B cell (primary cell): ENCODE data around the gene EYA3. TPM values are rescaled to one million over a fixed set of nuclear protein-coding genes. Genes with fewer than 3 reads are reported as not detected.
A peak's percentile ranks its signal among the peaks of the same experiment; 100 is the strongest.

Experiments
- ATAC-seq: fragments of 200-7000 bp; cut with Tn5 transposase; one replicate; pipeline ENCODE4 v1.10.0; 2021; ENCODE audit warnings: low read depth, mild to moderate bottlenecking, moderate number of reproducible peaks, moderate library complexity
- CTCF ChIA-PET: fragments of 350-600 bp; sonication (Branson Sonifier 250); formaldehyde crosslinking; loops from one replicate; lab custom pipeline; 2021; ENCODE audit warnings: antibody characterized with exemption, inconsistent platforms; lab: Charles Lee
- POLR2A ChIA-PET: fragments of 350-600 bp; sonication (Branson Sonifier 250); formaldehyde crosslinking; loops from one replicate; lab custom pipeline; 2021; ENCODE audit warnings: antibody characterized with exemption; lab: Charles Lee
- DNase-seq: peaks from one replicate; pipeline ENCODE4 v3.0.0; 2013
- H2AFZ ChIP-seq: 2 replicates; pipeline ENCODE4 v1.6.1; 2012; ENCODE audit warnings: mild to moderate bottlenecking, low read depth, low read length; ENCODE audit not compliant: insufficient read depth, poor library complexity, severe bottlenecking
- H3K27ac ChIP-seq, 2 donors: 1 replicate in 1 of 2; 2 replicates in 1 of 2; pipeline ENCODE4 v1.5.1; 2012 to 2013; ENCODE audit warnings: low read length in 2 of 2, mild to moderate bottlenecking in 2 of 2, moderate library complexity in 1 of 2
- H3K27me3 ChIP-seq, 4 experiments: fragments of 200-600 bp in 1 of 4; sonication (generic) in 1 of 4; replicated peaks in 1 of 4; 1 replicate in 2 of 4; 2 replicates in 2 of 4; pipeline versions ENCODE4 v1.6.1 to v1.7.0; 2013 to 2016; ENCODE audit warnings: low read length in 3 of 4, mild to moderate bottlenecking in 2 of 4, mixed read lengths in 1 of 4, moderate library complexity in 1 of 4; ENCODE audit not compliant: insufficient read depth in 4 of 4, control insufficient read depth in 3 of 4; ENCODE audit errors: control extremely low read depth in 1 of 4
- H3K36me3 ChIP-seq, 2 experiments: replicated peaks in 1 of 2; 1 replicate in 1 of 2; 2 replicates in 1 of 2; pipeline versions ENCODE4 v1.6.1 to v1.7.1; 2013; ENCODE audit warnings: low read length in 1 of 2; ENCODE audit not compliant: insufficient read depth in 2 of 2, control insufficient read depth in 1 of 2; ENCODE audit errors: control extremely low read depth in 1 of 2, extremely low read depth in 1 of 2
- H3K4me1 ChIP-seq, 2 donors: fragments of 200-600 bp in 1 of 2; sonication (generic) in 1 of 2; 1 replicate in 1 of 2; 2 replicates in 1 of 2; pipeline versions ENCODE4 v1.5.1 to v1.6.1; 2013 to 2017; ENCODE audit warnings: low read length in 2 of 2; ENCODE audit not compliant: control insufficient read depth in 2 of 2, insufficient read depth in 2 of 2
- H3K4me2 ChIP-seq: replicated peaks from 2 replicates; pipeline ENCODE3; 2012; ENCODE audit warnings: mild to moderate bottlenecking, low read depth, low read length; ENCODE audit not compliant: poor library complexity, severe bottlenecking
- H3K4me3 ChIP-seq, 5 experiments: fragments of 200-600 bp in 1 of 5; sonication (generic) in 1 of 5; 1 replicate in 3 of 5; 2 replicates in 2 of 5; pipeline versions ENCODE4 v1.5.1 to v1.7.0; 2011 to 2016; ENCODE audit warnings: low read length in 4 of 5, mild to moderate bottlenecking in 4 of 5, low read depth in 2 of 5, control low read depth in 1 of 5, moderate library complexity in 1 of 5; ENCODE audit not compliant: insufficient read depth in 1 of 5; ENCODE audit errors: control extremely low read depth in 1 of 5, extremely low read depth in 1 of 5
- H3K79me2 ChIP-seq: fragments of 200-600 bp; sonication (generic); one replicate; pipeline ENCODE4 v1.6.0; 2016; ENCODE audit warnings: low read length; ENCODE audit not compliant: control insufficient read depth, insufficient read depth
- H3K9ac ChIP-seq: fragments of 200-600 bp; sonication (generic); 2 replicates; pipeline ENCODE4 v1.6.1; 2017; ENCODE audit warnings: mild to moderate bottlenecking, low read length, moderate library complexity
- H3K9me3 ChIP-seq, 3 donors: one replicate each; pipeline versions ENCODE4 v1.6.1 to v1.7.1; 2013; ENCODE audit warnings: low read length in 2 of 3; ENCODE audit not compliant: control insufficient read depth in 2 of 3, insufficient read depth in 1 of 3; ENCODE audit errors: control extremely low read depth in 1 of 3
- H4K20me1 ChIP-seq: 2 replicates; pipeline ENCODE4 v1.6.0; 2012; ENCODE audit warnings: mild to moderate bottlenecking, low read length; ENCODE audit not compliant: insufficient read depth, control insufficient read depth, poor library complexity, severe bottlenecking
- H3K27ac Mint-ChIP-seq: one replicate; pipeline ENCODE4 v1.8.0; 2021; ENCODE audit warnings: mixed read lengths
- H3K27me3 Mint-ChIP-seq: one replicate; pipeline ENCODE4 v1.8.0; 2021; ENCODE audit warnings: mixed read lengths
- H3K4me1 Mint-ChIP-seq: one replicate; pipeline ENCODE4 v1.8.0; 2021; ENCODE audit warnings: mixed read lengths
- H3K4me3 Mint-ChIP-seq: one replicate; pipeline ENCODE4 v1.8.0; 2021; ENCODE audit warnings: mixed read lengths
- H3K9me3 Mint-ChIP-seq: one replicate; pipeline ENCODE4 v1.8.0; 2022; ENCODE audit warnings: mixed read lengths; ENCODE audit not compliant: insufficient read depth
- EZH2 ChIP-seq: IDR thresholded peaks from 2 replicates; pipeline ENCODE4 v1.6.1; 2012; ENCODE audit warnings: borderline replicate concordance, low read depth, mild to moderate bottlenecking, moderate library complexity, low read length; ENCODE audit not compliant: insufficient read depth, poor library complexity, severe bottlenecking
- WGBS: methylation state at CpG from one replicate; pipeline ENCODE4 v1.1.5; 2013; ENCODE audit warnings: missing lambda C conversion rate; ENCODE audit not compliant: insufficient coverage; 5-methylcytosine and 5-hydroxymethylcytosine counted together
- intact Hi-C: fragments of 100-400 bp; cut with micrococcal nuclease; formaldehyde crosslinking; loops from one replicate; pipeline ENCODE4 v1.10.0; 2022
- polyA plus RNA-seq: library from polyadenylated mRNA; depleted of rRNA; stranded (reverse); fragments of >200 nt; gene quantifications from 2 replicates; pipeline ENCODE4 v1.2.3, GENCODE V29; 2012
- total RNA-seq, 2 donors: library from RNA; stranded (reverse); fragments of 120-200 nt in 1 of 2; gene quantifications; 1 replicate in 1 of 2; 2 replicates in 1 of 2; pipeline versions ENCODE4 v1.2.3 to v1.2.4, GENCODE V29; 2013 to 2022
- TF ChIP-seq, protein P1 (sequence below): fragments of 200-600 bp; IDR thresholded peaks from one replicate; pipeline ENCODE4 v1.8.0; 2022; ENCODE audit warnings: antibody characterized with exemption, mild to moderate bottlenecking

The EYA3 gene
- total and polyA plus RNA-seq, 2 donors (not counting 1 experiment from before 2014, with no cell fraction given), result 14.1 to 31.3 TPM

DNA sequence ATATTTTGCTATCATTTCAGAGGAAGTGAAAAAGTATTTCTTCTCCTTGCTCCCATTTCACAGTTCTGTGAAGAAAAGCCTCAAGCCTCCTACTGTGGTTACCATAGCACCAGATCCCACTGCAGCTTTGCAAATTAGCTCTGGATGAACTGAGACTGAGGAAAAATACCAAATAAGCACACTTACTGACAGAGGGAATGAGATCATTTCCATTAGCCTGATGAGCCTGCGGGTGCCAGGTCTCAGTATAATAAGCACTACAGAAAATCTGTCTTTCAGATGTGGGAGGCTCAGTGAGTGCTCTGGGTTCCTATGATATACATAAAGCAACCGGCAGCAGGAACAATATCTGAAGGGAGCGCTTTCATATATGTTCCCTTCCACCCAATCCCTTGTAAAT is 107.3 kb downstream of the EYA3 start:
- TF ChIP-seq, protein P1, sequence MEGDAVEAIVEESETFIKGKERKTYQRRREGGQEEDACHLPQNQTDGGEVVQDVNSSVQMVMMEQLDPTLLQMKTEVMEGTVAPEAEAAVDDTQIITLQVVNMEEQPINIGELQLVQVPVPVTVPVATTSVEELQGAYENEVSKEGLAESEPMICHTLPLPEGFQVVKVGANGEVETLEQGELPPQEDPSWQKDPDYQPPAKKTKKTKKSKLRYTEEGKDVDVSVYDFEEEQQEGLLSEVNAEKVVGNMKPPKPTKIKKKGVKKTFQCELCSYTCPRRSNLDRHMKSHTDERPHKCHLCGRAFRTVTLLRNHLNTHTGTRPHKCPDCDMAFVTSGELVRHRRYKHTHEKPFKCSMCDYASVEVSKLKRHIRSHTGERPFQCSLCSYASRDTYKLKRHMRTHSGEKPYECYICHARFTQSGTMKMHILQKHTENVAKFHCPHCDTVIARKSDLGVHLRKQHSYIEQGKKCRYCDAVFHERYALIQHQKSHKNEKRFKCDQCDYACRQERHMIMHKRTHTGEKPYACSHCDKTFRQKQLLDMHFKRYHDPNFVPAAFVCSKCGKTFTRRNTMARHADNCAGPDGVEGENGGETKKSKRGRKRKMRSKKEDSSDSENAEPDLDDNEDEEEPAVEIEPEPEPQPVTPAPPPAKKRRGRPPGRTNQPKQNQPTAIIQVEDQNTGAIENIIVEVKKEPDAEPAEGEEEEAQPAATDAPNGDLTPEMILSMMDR, result no peak
- TF ChIP-seq EZH2, result no peak
- intact Hi-C loops, result no loop called here
- WGBS, result no CpG with 5 or more reads among the region's 3 CpGs
- Histone ChIP-seq H3K4me3 (no peak overlapping the region), H2AFZ (no peak overlapping the region), H3K27ac (no peak overlapping the region), H3K4me2 (no peak overlapping the region), H3K9ac (no peak overlapping the region), H3K27me3 (no peaks in the 10 kb centered on the region), H3K9me3 (no peaks in the 10 kb centered on the region), H4K20me1 (no peaks in the 10 kb centered on the region), H3K79me2 (no peaks in the 10 kb centered on the region), H3K4me1 (peaks cover 0 to 7% of the 10 kb centered on the region in 2 donors), H3K36me3 (peaks cover 0 to 8% of the 10 kb centered on the region in 2 experiments)
- DNase-seq (no peak), ATAC-seq (no peak)
- Mint-ChIP-seq H3K4me3 (no peak overlapping the region), H3K27ac (peak overlapping the region; percentile 26), H3K27me3 (no peaks in the 10 kb centered on the region), H3K4me1 (peaks cover 4% of the 10 kb centered on the region), H3K9me3 (no peaks in the 10 kb centered on the region)
- ChIA-PET CTCF (interaction anchor here (0.7 to 6.7 kb wide), 13 partner anchors 9 to 311 kb away, joined by 3 to 147 read pairs (median 5); no protein-coding TSS in a partner anchor), POLR2A (interaction anchor here (0.5 kb wide), 1 partner anchor 9 kb away, joined by 6 read pairs; no protein-coding TSS in a partner anchor)

DNA sequence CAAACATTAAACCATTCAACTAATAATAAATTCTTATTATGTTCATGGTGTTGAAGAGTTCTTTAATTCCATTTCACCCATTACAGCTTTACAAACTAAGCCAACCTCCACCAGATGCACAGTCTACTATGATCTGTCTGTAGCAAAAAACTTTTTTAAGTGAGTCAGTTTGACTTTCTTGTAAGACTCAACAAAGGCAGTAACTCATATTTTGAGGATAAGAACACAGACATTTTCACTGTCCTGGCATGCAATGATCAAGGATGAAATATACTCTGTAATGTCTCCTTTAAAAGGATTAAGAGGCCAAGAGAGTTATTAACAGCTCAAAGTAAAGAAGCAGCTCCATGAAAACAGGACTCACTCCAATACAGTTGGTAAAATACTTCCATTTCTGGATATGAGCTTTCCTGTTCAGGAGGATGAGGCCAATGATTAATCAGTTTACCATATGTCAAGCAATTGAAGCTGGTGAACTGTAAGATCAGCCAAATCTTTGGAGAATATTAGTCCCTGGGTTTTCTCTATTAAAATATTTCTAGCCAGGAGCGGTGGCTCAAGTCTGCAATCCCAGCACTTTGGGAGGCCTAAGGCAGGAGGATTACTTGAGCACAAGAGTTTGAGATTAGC is 108.1 kb downstream of the EYA3 start:
- peaks cover 0 to 7% of the 10 kb centered on the region in 2 donors for H3K4me1 ChIP-seq
- ChIA-PET POLR2A (interaction anchor here (0.5 to 1.0 kb wide), 2 partner anchors 122 to 152 kb away, joined by 3 to 12 read pairs; no protein-coding TSS in a partner anchor), CTCF (interaction anchor here (0.7 to 6.7 kb wide), 22 partner anchors 9 to 897 kb away, joined by 3 to 147 read pairs (median 5); partner anchors contain the start of gene IFI6)
- H3K4me1 Mint-ChIP-seq, result peaks cover 4% of the 10 kb centered on the region
- 100% methylated on average over 1 of the region's 1 CpG for WGBS
- peaks cover 0 to 8% of the 10 kb centered on the region in 2 experiments for H3K36me3 ChIP-seq
- H3K9ac ChIP-seq, result no peak overlapping the region
- no peaks in the 10 kb centered on the region for H3K27me3 ChIP-seq
- intact Hi-C loops, result no loop called here
- H3K4me2 ChIP-seq, result no peak overlapping the region
- no peaks in the 10 kb centered on the region for H4K20me1 ChIP-seq
- H3K4me3 Mint-ChIP-seq, result no peak overlapping the region
- DNase-seq (no peak), ATAC-seq (no peak)
- H2AFZ ChIP-seq, result no peak overlapping the region
- no peaks in the 10 kb centered on the region for H3K27me3 Mint-ChIP-seq
- H3K79me2 ChIP-seq, result no peaks in the 10 kb centered on the region
- no peak overlapping the region for H3K4me3 ChIP-seq
- no peak overlapping the region for H3K27ac ChIP-seq
- no peaks in the 10 kb centered on the region for H3K9me3 ChIP-seq
- no peak overlapping the region for H3K27ac Mint-ChIP-seq
- no peaks in the 10 kb centered on the region for H3K9me3 Mint-ChIP-seq
- TF ChIP-seq, protein P1, result no peak
- TF ChIP-seq EZH2, result no peak
